ENCODE results near the gene TCF4.
A peak's percentile ranks its signal among the peaks of the same experiment; 100 is the strongest.

The TCF4 gene

GRCh38 chr18:55440988-55441387 is 147.0 kb downstream of the TCF4 start:
- DNase-seq (ENCODE audit: low read depth in 2 of 2): no peak

GRCh38 chr18:55439056-55439455 is 148.9 kb downstream of the TCF4 start:
- DNase-seq (ENCODE audit: low read depth in 2 of 2): no peak

GRCh38 chr18:55435592-55435991 is 152.4 kb downstream of the TCF4 start:
- no peak for DNase-seq (ENCODE audit: low read depth in 2 of 2)

DNA sequence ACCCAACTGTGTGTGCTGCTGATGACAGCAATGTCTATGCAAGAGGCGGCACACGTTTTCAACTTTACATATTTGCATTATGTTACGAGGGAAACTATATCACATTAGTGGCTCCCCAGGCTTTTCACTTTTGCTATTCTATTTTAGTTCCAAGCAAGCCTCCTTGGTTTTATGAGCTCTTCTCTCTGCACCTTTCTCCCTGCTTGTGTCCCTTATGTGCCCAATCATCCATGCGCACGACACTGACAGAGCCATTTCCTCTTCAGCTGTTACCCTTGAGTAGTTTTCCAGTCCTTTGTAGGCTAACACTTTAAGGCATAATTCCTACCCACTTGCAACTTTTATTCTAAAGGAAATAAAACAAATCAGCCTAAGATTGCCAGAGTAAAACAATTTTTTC is 154.3 kb downstream of the TCF4 start:
- no peak for DNase-seq (ENCODE audit: low read depth in 2 of 2)

DNA sequence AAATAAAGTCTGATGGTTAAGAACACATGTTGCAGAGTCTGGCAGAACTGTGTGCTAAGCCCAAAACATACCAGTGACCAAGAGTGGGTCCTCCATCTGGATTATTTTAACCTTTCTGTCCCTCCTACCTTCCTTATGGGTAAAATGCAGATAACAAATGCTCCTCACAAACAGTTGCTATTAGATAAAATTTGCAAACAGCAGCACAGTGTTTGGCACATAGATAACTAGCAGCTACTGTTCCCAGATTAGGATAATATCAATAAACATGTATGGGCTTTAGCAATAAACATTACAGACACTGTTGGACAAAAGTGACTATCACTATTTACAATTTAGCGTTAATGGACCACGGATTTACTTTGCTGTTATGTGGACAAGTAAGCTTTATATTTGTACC is 154.9 kb downstream of the TCF4 start:
- no peak for DNase-seq (ENCODE audit: low read depth in 2 of 2)

DNA sequence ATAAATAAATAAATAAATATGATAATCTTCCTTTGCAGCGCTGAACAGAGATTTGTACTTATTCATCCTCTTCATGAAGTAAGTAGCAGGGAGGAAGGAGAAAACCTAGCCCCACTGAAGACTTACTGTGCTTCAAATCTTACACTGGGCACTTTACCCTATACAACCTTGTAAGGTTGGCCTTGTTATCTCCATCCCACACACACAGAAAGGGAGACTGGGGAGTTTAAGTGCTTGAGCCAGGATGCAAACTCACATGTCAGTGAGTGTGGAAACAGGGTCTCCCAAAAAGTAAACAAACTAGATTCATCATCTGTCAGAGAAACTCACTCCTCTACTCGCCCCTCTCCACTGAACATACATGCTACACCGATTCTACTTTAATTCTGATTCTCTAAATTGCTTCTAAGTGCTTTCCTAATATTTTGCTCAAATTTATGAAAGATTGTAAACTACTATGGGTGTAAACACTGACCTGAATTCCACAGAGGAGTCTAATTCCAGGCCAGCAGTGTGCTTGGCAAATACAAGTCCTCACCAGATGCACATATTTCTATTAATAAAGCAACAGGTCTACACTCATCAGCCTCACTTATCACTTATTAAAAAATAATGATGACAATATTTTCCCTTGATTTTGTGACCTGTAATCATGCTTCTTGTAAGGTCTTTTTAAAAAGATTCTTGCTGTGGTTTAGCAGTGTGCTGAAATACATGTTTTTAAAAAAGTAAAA is 155.5 kb downstream of the TCF4 start:
- DNase-seq (ENCODE audit: low read depth in 2 of 2): no peak

DNA sequence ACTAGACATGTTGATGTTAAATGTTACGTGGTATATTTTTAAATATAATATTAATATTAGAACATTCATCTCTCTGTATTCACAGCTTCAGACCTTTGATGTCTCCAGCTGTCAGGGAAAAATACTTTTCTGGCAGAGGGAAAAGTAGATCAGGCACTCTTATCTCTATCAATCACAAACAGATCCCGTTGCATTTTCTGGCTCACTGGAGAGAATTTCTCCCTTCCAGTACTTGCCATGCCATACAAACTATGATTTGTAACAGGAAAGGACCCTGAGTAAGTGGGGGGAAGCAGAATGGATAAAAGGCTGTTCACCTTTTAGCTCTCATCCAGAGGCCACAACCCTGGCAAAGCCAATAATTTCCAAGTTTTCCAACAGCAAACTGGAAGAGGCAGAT is 158.0 kb downstream of the TCF4 start:
- no peak for DNase-seq (ENCODE audit: low read depth in 2 of 2)

GRCh38 chr18:55427951-55428350 is 160.0 kb downstream of the TCF4 start:
- no peak for DNase-seq (ENCODE audit: low read depth in 2 of 2)

GRCh38 chr18:55425698-55426097 is 162.3 kb downstream of the TCF4 start:
- no peak for DNase-seq (ENCODE audit: low read depth in 2 of 2)

- DNase-seq (ENCODE audit: low read depth in 2 of 2): no peak
Observed at GRCh38 chr18:55422456-55423180, 165.4 kb downstream of the TCF4 start.

GRCh38 chr18:55421615-55422419 is 166.2 kb downstream of the TCF4 start:
- no peak for DNase-seq (ENCODE audit: low read depth in 2 of 2)

DNA sequence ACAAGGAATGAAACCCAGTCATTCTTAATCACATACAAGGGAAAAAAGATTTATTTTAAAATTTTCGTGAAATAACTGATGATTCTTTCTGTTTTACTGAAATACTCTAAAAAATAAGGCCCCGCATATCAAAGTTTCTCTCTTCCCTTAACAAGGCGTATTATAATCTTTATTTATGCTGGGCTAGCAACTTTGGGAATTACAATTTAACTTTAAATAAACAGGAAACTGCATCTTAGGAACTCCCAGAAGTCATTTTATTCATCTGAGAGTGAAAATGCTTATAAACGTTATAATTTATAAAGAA is 166.7 kb downstream of the TCF4 start:
- DNase-seq (ENCODE audit: low read depth in 2 of 2): no peak

DNA sequence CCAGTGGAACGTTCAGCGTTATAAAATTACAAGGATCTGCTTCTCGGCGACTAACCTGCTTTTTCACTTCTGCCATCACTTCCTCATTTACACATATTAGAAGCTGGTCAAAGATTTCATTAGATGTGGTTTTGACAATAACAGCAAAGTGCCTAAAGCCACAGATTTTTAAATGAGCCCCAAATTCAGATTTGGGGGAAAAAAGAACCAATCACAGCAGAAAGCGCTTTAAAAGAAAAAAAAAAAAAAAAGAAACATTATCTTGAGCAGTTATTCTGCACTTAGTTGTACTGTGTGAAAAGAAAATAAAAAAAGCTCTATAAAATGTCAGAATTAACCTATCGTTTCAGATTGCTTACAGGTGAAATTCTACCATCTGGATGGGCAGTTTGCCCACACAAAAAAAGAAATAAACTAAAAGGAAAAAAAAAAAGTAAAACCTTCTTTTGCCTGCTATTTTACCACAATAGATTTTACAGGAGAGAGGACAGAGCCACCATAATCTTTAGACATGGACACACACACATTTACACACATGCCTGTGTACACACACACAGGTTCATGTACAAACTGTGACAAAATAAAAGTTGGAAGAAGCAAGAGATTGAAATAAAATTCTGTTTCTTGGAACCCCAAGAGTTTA is 167.2 kb downstream of the TCF4 start:
- DNase-seq (ENCODE audit: low read depth in 2 of 2): no peak

- no peak for DNase-seq (ENCODE audit: low read depth in 2 of 2)
Observed at GRCh38 chr18:55419947-55420664, 167.9 kb downstream of the TCF4 start.

GRCh38 chr18:55419132-55419946 is 168.7 kb downstream of the TCF4 start:
- no peak for DNase-seq (ENCODE audit: low read depth in 2 of 2)

- no peak for DNase-seq (ENCODE audit: low read depth in 2 of 2)
Observed at GRCh38 chr18:55418439-55418838, 169.6 kb downstream of the TCF4 start.

DNA sequence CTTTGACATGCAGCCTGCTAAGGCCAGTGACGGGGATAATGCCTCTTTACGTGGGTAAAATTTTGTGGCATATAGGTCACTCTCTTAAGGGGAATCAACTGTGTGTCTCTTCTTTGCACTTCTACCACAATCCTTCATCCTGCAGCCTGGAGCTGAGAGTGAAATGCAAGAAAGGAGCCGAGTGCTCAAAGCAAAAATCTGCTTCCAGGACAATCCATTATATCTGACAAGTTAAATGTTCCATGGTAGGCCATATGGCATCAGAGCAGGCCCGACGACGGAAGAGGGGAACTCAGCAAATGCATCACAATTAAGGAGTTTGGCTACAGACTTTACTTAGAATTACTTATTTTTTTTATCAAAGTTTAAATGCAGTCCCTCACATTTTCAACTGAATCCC is 171.2 kb downstream of the TCF4 start:
- DNase-seq (ENCODE audit: low read depth in 2 of 2): no peak

DNA sequence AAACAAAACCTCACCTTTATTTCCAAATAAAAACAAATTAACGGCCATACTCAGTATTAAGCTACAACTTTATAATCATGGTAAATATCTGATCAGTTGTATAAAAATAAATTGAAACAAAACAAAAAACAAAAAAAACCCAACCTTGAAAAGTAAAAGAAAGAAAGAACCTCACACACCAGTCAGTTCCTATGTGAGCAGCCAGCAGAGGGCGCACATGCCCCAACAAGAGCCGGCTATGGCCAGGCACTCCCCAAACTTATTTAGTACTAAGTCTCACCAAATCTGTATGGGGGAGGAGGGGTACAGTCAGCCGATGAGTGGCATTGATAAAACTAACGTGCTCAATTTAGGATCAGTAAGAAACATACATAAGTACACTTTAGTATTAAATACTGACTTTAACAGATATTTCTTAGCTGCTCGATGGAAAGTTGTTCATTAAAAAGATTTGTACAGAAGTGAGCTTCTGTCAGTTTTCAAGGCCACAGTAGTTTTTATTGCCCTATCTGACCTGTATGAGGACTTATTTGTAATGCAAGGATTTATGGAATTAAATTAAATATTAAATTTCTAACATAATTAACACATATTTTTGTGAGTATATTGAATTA is 172.6 kb downstream of the TCF4 start:
- DNase-seq (ENCODE audit: low read depth in 2 of 2): peak; percentile 34 to 52

DNA sequence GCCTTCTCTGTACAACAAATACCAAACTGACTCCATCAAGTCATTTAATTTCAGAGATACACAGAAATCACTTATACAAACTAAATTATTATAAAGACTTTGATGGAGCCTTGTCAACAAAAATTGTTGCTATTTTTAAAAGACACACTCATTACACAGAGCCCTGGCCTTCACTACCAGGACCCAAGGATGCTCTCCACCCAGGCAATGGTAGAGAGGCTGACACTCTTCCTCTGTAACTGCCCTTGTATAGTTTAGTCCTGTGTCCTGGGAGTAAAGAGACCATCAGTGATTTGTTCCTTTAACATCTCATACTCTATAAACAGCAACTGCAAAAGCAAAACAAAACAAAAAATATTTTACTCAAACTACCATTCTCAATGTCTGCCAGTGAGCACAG is 173.5 kb downstream of the TCF4 start:
- no peak for DNase-seq (ENCODE audit: low read depth in 2 of 2)

DNA sequence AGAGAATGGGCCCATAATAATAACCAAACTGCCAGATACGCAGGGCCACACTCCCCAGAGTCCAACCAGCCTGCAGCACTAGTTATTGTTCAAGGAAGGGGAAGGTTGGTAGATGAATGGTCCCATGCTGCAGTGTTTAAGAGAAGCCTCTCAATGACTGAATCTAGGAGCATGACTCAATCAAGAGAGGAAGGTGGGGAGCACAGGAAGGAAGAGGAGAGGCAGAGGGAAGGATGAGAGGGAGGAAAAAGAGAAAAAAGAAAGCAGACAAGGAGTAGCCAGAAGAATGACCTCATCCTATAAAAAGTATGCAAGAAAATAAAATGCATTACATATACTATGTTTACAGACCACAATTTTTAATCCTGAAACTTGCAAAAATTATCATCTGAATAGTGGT is 174.5 kb downstream of the TCF4 start:
- no peak for DNase-seq (ENCODE audit: low read depth in 2 of 2)

Data from stimulated activated CD8-positive, alpha-beta memory T cell treated with anti-CD3 and anti-CD28 coated beads, Interleukin-2, amount 100 ng/mL, for 1 hour (primary cell).